ENCODE results near the gene FAM228A.
"Not testable (repeated sequence)": the region's sequence is repeated elsewhere in the genome, so short reads cannot be mapped to it uniquely, and the experiment has no call there.

Gene FAM228A

DNA sequence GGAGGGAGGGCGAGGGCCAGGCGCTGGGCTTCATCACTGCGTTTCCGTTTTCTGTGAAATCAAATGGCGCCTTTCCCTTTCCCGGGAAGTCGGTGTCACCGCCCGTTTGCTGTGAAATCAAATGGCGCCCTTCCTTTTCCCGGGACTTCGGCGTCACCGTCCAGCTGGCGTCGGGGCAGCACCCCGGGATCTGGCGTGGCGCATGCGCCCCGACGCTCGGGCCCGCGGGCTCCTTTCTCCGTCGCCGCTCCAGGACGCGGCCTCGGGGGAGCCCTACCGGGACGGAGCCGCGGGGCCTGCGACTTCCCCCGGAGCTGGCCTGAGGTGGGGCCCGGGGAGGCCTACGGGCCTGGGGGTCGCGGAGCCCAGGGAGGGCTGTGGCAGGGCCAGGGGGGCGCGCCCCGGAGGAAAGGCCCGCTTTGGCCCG lies at the start of gene FAM228A:
Gene FAM228A (plus strand): TSS at position 203 of the 427 bp plus-strand sequence. CDS start 428 bp downstream, outside the sequence.
- Histone ChIP-seq H3K4me1 (ENCODE audit: control insufficient read depth, insufficient read depth, low read length) (no peaks in the 10 kb centered on the region), H3K4me3 (ENCODE audit: low read length) (no peak within 1 kb of the TSS), H3K9ac (ENCODE audit: low read length) (no peak within 1 kb of the TSS), H3K27me3 (ENCODE audit: control insufficient read depth, insufficient read depth, low read length) (no peaks in the 10 kb centered on the region), H3K27ac (ENCODE audit: low read depth, low read length) (no peak within 1 kb of the TSS), H3K36me3 (ENCODE audit: control insufficient read depth, insufficient read depth, low read length) (no peaks in the 10 kb centered on the region)

DNA sequence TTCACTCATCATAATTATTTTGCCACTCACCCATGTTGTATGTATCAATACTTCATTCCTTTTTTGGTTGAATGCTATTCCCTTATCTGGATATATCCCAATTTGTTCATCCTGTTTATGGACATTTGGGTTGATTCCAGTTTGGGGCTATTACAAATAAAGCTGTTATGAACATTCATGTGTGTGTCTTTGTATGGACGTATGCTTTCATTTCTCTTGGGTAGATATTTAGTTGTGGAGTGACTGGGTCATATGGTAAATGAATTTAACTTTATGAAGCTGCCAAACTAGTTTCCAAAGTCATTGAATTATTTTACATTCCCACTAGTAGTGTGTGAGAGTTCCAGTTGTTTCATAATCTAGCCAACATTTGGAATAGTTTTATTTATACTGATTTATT lies 48.9 kb upstream of the FAM228A start:
- H3K27me3 ChIP-seq (ENCODE audit: control insufficient read depth, insufficient read depth, low read length), result no peaks in the 10 kb centered on the region
- no peak overlapping the region for H3K9ac ChIP-seq (ENCODE audit: low read length)
- peaks cover 9% of the 10 kb centered on the region for H3K4me1 ChIP-seq (ENCODE audit: control insufficient read depth, insufficient read depth, low read length)
- no peak overlapping the region for H3K4me3 ChIP-seq (ENCODE audit: low read length)
- H3K27ac ChIP-seq (ENCODE audit: low read depth, low read length), result no peak overlapping the region
- no peaks in the 10 kb centered on the region for H3K36me3 ChIP-seq (ENCODE audit: control insufficient read depth, insufficient read depth, low read length)

DNA sequence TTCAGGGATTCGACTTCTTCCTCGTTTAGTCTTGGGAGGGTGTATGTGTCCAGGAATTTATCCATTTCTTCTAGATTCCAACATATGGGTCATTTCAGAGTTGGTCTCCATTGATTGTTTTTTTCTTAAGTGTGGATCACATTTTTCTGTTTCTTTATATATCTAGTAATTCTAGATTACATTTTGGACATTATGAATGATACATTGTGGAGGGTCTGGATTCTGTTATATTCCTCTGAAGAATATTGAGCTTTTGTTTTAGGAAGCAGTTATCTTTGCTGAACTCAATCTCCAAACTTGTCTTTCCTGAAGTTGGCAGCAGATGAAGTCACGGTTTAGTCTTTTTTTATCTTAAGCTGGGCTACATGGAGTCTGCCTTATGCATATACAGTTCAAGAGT lies 42.3 kb upstream of the FAM228A start:
- H3K36me3 ChIP-seq (ENCODE audit: control insufficient read depth, insufficient read depth, low read length), result no peaks in the 10 kb centered on the region
- H3K9ac ChIP-seq (ENCODE audit: low read length), result no peak overlapping the region
- H3K27me3 ChIP-seq (ENCODE audit: control insufficient read depth, insufficient read depth, low read length), result no peaks in the 10 kb centered on the region
- no peak overlapping the region for H3K4me3 ChIP-seq (ENCODE audit: low read length)
- H3K4me1 ChIP-seq (ENCODE audit: control insufficient read depth, insufficient read depth, low read length), result no peaks in the 10 kb centered on the region
- no peak overlapping the region for H3K27ac ChIP-seq (ENCODE audit: low read depth, low read length)

DNA sequence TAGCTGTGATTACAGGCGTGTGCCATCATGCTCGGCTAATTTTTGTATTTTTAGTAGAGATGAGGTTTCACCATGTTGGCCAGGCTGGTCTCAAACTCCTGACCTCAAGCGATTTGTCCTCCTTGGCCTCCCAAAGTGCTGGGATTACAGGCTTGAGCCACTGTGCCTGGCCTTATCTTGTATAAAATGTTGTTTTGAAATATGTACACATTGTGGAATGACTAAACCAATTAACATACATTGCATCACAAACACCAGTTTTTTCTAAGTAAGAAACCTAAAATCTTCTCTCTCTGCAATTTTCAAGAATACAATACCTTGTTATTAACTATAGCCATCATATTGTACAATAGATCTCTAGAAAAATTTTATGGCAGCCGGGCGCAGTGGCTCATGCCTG lies 34.5 kb upstream of the FAM228A start:
- H3K27me3 ChIP-seq (ENCODE audit: control insufficient read depth, insufficient read depth, low read length); H3K9ac ChIP-seq (ENCODE audit: low read length); H3K4me1 ChIP-seq (ENCODE audit: control insufficient read depth, insufficient read depth, low read length); H3K4me3 ChIP-seq (ENCODE audit: low read length); H3K27ac ChIP-seq (ENCODE audit: low read depth, low read length); H3K36me3 ChIP-seq (ENCODE audit: control insufficient read depth, insufficient read depth, low read length): not testable (repeated sequence)

DNA sequence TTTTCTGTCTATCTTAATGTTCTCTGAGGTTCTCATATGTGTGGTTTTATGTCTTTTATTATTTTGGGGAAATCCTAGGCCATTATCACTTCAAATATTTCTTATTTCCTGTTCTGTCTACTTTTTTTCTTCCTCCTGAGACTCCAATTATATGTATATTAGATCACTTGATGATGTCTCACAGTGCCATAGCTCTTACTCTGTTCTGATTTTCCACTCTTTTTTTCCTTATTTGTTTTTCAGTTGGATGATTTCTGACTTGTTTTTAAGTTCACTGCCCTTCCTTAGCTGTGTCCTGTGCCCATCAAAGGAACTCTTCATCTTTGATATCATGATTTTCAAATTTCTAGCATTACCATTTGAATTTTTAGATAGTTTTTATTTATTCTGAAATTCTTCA lies 27.5 kb upstream of the FAM228A start:
- Histone ChIP-seq H3K4me3 (ENCODE audit: low read length) (no peak overlapping the region), H3K9ac (ENCODE audit: low read length) (no peak overlapping the region), H3K27me3 (ENCODE audit: control insufficient read depth, insufficient read depth, low read length) (no peaks in the 10 kb centered on the region), H3K27ac (ENCODE audit: low read depth, low read length) (no peak overlapping the region), H3K36me3 (ENCODE audit: control insufficient read depth, insufficient read depth, low read length) (no peaks in the 10 kb centered on the region), H3K4me1 (ENCODE audit: control insufficient read depth, insufficient read depth, low read length) (no peaks in the 10 kb centered on the region)

DNA sequence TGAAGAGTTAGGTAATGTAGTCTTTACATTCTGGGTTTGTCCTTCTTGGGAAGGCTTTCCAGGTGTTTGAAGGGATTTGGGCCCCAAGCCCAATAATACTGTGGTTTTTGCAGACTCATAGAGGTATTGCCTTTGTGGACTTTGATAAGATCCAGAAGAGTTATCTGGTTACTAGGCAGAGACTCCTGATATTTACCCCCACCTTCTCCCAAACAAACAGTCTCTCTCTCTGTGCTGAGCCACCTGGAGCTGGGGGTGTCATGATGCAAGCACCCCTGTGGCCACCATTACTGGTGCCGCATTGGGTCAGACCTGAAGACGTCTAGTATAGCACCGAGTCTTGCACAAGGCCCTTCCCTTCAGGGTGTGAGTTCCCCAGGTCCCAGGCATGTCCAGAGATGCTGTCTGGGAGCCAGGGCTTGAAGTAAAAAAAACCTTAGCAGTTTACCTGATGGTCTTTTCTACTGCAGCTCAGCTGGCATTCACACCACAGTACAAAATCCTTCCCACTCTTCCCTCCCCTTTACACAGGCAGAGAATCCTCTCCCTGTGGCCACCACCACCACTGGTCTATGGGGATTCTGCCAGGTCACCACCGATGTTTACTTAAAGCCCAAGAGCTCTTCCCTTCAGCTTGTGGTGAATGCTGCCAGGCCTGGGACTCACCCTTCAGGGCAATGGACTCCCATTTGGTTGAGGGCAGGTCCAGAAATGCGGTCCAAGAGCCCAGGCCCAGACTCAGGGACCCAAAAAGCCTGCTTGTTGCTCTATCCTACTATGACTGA lies 22.2 kb upstream of the FAM228A start:
- Histone ChIP-seq H3K27ac (ENCODE audit: low read depth, low read length) (no peak overlapping the region), H3K27me3 (ENCODE audit: control insufficient read depth, insufficient read depth, low read length) (no peaks in the 10 kb centered on the region), H3K4me3 (ENCODE audit: low read length) (no peak overlapping the region), H3K4me1 (ENCODE audit: control insufficient read depth, insufficient read depth, low read length) (no peaks in the 10 kb centered on the region), H3K9ac (ENCODE audit: low read length) (no peak overlapping the region), H3K36me3 (ENCODE audit: control insufficient read depth, insufficient read depth, low read length) (peaks cover 3% of the 10 kb centered on the region)

DNA sequence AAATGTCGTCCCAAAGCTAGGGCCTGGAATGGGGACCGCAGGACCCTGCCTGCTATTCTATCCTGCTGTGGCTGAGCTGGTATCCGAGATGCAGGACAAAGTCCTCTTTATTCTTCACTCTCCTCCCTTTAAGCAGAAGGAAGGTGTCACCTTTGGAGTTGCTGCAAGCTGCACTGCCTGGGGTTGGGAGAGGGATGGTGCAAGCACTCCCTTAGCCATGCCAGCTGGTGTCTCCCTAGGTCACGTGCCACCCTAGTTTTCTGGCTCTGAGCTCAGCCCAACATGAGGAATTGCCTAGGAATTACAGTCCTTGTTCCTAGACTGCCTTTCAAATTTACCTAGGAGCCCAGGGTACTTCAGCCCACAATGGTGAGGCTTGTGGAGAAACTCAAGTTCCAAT lies 21.4 kb upstream of the FAM228A start:
- no peaks in the 10 kb centered on the region for H3K4me1 ChIP-seq (ENCODE audit: control insufficient read depth, insufficient read depth, low read length)
- no peak overlapping the region for H3K27ac ChIP-seq (ENCODE audit: low read depth, low read length)
- H3K4me3 ChIP-seq (ENCODE audit: low read length), result no peak overlapping the region
- H3K36me3 ChIP-seq (ENCODE audit: control insufficient read depth, insufficient read depth, low read length), result peaks cover 4% of the 10 kb centered on the region
- H3K9ac ChIP-seq (ENCODE audit: low read length), result no peak overlapping the region
- H3K27me3 ChIP-seq (ENCODE audit: control insufficient read depth, insufficient read depth, low read length), result no peaks in the 10 kb centered on the region

DNA sequence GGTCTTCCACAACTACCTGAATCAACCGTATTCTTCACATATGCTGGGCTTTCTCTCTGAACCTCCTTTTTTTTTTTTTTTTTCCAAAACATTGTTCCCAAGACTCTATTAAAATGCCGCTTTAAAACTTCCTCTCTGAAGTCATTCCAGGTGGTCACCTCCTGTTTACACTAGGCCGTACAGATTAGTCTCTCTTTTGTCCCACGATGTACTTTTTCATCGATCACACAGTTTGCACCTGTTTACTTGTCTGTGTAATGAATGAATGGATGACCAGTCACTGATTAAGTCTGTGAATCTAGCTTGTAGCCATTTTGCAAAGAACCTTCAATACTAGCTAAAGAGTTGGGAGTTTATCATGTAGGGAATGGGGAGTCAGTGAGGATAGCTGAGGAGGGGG lies 16.7 kb upstream of the FAM228A start:
- Histone ChIP-seq H3K4me1 (ENCODE audit: control insufficient read depth, insufficient read depth, low read length) (no peaks in the 10 kb centered on the region), H3K27me3 (ENCODE audit: control insufficient read depth, insufficient read depth, low read length) (no peaks in the 10 kb centered on the region), H3K9ac (ENCODE audit: low read length) (no peak overlapping the region), H3K4me3 (ENCODE audit: low read length) (no peak overlapping the region), H3K27ac (ENCODE audit: low read depth, low read length) (no peak overlapping the region), H3K36me3 (ENCODE audit: control insufficient read depth, insufficient read depth, low read length) (peaks cover 4% of the 10 kb centered on the region)

DNA sequence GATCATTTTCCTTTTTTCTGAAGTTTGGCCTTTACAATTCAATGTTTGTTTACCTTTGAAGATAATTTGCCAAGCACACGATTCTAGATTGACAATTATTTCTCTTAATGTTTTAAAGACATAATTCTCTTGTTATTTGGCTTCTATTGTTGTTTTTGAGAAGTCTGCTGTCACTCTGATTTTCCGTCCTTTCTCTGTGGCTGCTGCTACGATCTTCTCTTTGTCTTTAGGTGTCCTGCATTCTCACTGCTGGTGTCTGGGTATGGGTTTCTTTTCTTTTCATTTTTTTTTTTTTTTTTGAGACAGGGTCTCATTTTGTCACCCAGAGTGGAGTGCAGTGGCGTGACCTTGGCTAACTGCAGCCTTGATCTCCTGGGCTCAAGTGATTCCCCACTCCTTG lies 15.1 kb upstream of the FAM228A start:
- no peak overlapping the region for H3K27ac ChIP-seq (ENCODE audit: low read depth, low read length)
- no peak overlapping the region for H3K9ac ChIP-seq (ENCODE audit: low read length)
- no peaks in the 10 kb centered on the region for H3K27me3 ChIP-seq (ENCODE audit: control insufficient read depth, insufficient read depth, low read length)
- peaks cover 2% of the 10 kb centered on the region for H3K36me3 ChIP-seq (ENCODE audit: control insufficient read depth, insufficient read depth, low read length)
- H3K4me3 ChIP-seq (ENCODE audit: low read length), result no peak overlapping the region
- H3K4me1 ChIP-seq (ENCODE audit: control insufficient read depth, insufficient read depth, low read length), result no peaks in the 10 kb centered on the region

DNA sequence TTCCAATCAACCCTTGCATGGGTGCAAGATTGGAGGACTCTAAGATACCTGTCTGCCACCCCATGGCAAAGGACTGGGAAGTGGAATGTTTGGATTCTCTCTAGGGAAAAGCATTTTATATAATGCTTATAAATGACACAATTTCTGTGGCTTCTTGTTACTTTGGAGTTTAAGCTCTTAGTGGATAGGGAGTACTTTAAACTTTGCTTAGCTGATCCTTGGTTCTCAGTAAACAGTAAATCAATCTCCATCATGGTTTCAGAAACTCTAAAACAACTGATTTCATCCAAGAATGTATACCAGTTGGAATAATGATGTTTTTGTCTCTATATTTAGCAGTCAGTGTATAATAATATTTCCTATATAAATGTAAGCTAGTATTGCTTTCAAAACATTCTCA lies 14.1 kb upstream of the FAM228A start:
- no peak overlapping the region for H3K4me3 ChIP-seq (ENCODE audit: low read length)
- no peak overlapping the region for H3K9ac ChIP-seq (ENCODE audit: low read length)
- H3K27ac ChIP-seq (ENCODE audit: low read depth, low read length), result no peak overlapping the region
- no peaks in the 10 kb centered on the region for H3K4me1 ChIP-seq (ENCODE audit: control insufficient read depth, insufficient read depth, low read length)
- peaks cover 2% of the 10 kb centered on the region for H3K36me3 ChIP-seq (ENCODE audit: control insufficient read depth, insufficient read depth, low read length)
- no peaks in the 10 kb centered on the region for H3K27me3 ChIP-seq (ENCODE audit: control insufficient read depth, insufficient read depth, low read length)

DNA sequence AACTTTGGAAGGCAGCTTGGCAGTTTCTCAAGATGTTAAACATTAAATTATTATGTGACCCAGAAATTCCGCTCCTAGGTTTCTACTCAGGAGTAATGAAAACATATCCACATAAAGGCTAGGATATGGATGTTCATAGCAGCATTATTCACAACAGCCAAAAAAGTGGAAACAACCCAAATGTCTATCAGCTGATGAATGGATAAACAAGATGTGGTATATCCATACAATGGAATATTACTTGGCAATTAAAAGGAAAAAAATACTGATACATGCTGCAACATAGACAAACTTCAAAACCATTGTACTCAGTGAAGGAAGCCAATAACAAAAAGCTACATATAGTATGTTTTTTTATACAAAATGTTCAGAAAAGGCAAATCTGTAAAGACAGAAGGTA lies 12.4 kb upstream of the FAM228A start:
- Histone ChIP-seq H3K4me3 (ENCODE audit: low read length) (no peak overlapping the region), H3K27me3 (ENCODE audit: control insufficient read depth, insufficient read depth, low read length) (no peaks in the 10 kb centered on the region), H3K36me3 (ENCODE audit: control insufficient read depth, insufficient read depth, low read length) (peaks cover 2% of the 10 kb centered on the region), H3K9ac (ENCODE audit: low read length) (no peak overlapping the region), H3K4me1 (ENCODE audit: control insufficient read depth, insufficient read depth, low read length) (no peaks in the 10 kb centered on the region), H3K27ac (ENCODE audit: low read depth, low read length) (no peak overlapping the region)

DNA sequence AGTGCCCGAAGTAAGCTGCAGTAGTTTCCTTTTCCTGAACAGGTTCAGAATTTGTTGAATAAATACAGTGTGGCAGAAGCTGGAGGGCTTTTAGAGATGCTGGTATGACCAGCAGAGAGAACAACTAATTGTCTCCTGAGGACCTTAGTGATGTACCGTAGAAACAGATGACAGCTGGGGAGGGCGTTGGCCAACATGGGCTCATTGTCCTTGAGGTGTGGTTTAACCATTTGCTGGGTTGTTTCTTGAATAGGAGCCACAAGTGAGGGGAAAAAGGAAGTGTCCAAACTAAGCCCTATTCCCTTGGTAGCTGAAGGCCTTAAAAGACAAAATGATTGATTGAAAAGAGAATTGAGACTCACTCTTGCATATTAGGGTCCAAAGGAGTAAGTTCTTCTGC lies 11.7 kb upstream of the FAM228A start:
- H3K4me1 ChIP-seq (ENCODE audit: control insufficient read depth, insufficient read depth, low read length), result no peaks in the 10 kb centered on the region
- no peak overlapping the region for H3K27ac ChIP-seq (ENCODE audit: low read depth, low read length)
- H3K36me3 ChIP-seq (ENCODE audit: control insufficient read depth, insufficient read depth, low read length), result no peaks in the 10 kb centered on the region
- H3K4me3 ChIP-seq (ENCODE audit: low read length), result no peak overlapping the region
- no peaks in the 10 kb centered on the region for H3K27me3 ChIP-seq (ENCODE audit: control insufficient read depth, insufficient read depth, low read length)
- H3K9ac ChIP-seq (ENCODE audit: low read length), result no peak overlapping the region

DNA sequence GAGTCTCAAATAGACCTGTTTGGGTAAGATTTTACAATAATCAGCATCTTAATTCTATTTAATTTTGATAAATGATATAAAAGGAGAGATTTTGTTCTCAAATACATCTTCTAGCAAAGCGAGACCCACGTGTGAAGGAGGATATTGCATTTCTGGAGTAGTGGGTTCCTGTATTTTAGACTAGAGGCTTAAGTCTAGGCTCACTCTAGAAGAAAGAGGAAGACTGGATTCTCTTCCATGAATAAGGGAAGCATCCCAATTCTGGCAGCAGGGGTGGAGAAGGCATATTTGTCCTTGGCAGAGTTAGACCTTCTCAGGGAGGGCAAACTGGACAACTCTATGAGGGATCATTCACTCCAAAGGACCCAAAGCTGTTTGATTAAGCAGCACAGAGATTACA lies 11.3 kb upstream of the FAM228A start:
- Histone ChIP-seq H3K36me3 (ENCODE audit: control insufficient read depth, insufficient read depth, low read length) (no peaks in the 10 kb centered on the region), H3K4me3 (ENCODE audit: low read length) (no peak overlapping the region), H3K4me1 (ENCODE audit: control insufficient read depth, insufficient read depth, low read length) (no peaks in the 10 kb centered on the region), H3K27me3 (ENCODE audit: control insufficient read depth, insufficient read depth, low read length) (no peaks in the 10 kb centered on the region), H3K9ac (ENCODE audit: low read length) (no peak overlapping the region), H3K27ac (ENCODE audit: low read depth, low read length) (no peak overlapping the region)

All from rectal smooth muscle tissue (tissue), 1 donor.